ENCODE data around the gene GHR.

Gene GHR

DNA sequence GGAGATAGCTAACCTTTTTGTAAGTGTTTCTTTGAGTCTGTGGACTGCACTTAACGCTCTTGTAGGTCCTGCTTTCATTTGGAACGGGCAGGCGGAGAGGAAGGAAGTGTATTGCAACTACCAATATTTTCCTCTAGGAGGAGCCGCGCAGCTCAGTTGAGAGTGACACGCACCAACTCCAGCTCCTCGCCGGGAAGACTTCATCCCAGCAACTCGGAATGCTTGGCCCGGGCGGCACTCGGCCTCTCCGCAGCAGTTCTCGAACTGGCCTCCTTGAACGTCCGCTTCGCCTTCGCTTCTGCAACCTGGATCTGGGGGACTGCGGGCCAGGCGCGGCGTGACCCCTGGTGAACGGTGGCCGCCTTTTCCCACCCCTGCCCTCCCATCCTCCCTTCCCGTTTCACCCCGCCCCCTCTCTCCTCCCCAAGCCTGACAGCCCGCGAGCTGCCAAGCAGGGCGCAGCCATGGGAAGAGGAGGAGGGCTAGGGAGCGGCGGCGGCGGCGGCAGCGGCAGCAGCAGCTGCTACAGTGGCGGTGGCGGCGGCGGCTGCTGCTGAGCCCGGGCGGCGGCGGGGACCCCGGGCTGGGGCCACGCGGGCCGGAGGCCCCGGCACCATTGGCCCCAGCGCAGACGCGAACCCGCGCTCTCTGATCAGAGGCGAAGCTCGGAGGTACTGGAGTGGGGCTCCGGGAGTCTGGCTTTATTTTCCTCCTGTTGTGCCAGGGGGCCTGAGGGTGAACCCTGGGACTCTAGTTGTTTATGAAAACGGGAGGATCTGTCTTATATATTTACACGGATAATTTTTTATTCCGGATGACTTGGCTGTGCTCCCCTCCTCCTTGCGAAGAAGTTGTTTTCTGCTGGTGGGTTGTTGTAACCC lies at the start of gene GHR:
GHR (plus strand) TSS at position 155 of the 881 bp plus-strand sequence. CDS start 142,436 bp downstream, outside the sequence.
- DNase-seq (ENCODE audit: low spot score), result peak; percentile 93
- H3K27ac ChIP-seq, result peak within 1 kb of the TSS; percentile 70 to 89
- peak within 1 kb of the TSS; percentile 84 for H3K4me3 ChIP-seq
- TF ChIP-seq, protein P1, sequence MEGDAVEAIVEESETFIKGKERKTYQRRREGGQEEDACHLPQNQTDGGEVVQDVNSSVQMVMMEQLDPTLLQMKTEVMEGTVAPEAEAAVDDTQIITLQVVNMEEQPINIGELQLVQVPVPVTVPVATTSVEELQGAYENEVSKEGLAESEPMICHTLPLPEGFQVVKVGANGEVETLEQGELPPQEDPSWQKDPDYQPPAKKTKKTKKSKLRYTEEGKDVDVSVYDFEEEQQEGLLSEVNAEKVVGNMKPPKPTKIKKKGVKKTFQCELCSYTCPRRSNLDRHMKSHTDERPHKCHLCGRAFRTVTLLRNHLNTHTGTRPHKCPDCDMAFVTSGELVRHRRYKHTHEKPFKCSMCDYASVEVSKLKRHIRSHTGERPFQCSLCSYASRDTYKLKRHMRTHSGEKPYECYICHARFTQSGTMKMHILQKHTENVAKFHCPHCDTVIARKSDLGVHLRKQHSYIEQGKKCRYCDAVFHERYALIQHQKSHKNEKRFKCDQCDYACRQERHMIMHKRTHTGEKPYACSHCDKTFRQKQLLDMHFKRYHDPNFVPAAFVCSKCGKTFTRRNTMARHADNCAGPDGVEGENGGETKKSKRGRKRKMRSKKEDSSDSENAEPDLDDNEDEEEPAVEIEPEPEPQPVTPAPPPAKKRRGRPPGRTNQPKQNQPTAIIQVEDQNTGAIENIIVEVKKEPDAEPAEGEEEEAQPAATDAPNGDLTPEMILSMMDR (IDR thresholded peaks at IDR 0.05), result peak; percentile 73

DNA sequence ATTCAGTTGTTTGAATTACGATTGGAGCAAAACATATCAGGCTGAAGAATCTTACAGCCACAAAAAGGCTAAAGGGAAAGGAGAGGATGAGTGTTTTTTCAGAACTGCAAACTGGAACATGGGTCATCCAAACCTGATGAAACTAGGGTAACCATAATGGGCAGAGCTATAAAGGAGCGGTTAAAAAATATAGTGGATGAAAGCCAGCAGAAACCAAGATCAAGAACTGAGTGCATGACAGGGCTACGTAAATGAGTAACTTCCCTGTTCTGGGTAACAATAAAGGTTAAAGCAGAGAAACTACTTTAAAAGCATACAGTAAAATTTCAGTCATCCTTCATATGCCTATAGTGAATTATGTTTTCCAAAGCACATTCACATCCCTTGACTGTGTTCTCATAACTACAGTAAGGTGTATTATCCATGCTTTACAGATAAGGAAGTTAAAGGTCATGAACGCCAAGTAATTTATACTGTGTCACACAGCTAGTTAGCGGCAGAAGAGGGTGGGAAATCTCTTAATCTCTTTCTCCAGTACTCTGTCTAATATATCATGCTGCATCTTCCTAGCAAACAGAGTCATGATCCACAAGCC lies 48.5 kb upstream of the GHR start:
- TF ChIP-seq, protein P1 (IDR thresholded peaks at IDR 0.05), result no peak
- Histone ChIP-seq H3K4me3 (no peak overlapping the region), H3K27ac (no peak overlapping the region)
- DNase-seq (ENCODE audit: low spot score), result no peak

DNA sequence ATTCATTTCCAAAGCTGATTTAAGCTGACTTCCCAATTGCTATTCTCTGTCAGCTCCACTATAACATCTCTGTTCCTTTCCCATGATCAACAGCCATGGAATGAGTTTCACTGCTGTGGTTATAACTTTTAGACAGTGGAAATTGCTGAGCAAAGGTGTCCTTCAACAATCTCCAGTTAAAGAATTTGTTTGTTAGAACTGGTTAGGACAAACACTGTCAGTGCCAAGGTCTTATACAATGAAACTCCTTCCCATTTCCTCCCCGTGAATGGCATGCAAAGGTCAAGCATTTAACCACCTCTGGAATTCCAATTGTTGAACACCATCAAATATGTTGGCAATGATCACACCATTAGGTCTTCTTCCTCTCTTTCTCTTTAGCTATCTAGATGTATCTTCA lies 45.7 kb upstream of the GHR start:
- TF ChIP-seq, protein P1 (IDR thresholded peaks at IDR 0.05), result no peak
- H3K4me3 ChIP-seq, result no peak overlapping the region
- DNase-seq (ENCODE audit: low spot score), result no peak
- H3K27ac ChIP-seq, result no peak overlapping the region

DNA sequence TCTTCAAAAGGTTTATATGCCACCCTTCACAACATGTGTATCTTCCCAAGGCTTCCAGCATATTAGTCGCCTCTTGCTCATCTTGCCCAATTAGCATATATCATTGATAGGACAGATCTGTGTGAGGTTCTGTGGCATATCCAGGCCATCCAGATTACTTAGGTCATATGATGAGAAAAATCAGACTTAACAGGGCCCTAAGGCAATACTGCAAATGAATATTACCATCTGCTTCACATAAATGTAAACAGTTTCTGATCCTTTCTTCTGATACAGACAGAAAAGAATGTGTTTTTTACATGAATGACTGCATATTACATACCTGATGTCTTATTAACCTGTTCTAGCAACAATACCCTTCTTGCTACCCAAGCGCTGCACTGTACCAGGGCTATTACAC lies 41.3 kb upstream of the GHR start:
- TF ChIP-seq, protein P1 (IDR thresholded peaks at IDR 0.05), result no peak
- Histone ChIP-seq H3K4me3 (no peak overlapping the region), H3K27ac (no peak overlapping the region)
- DNase-seq (ENCODE audit: low spot score), result no peak

DNA sequence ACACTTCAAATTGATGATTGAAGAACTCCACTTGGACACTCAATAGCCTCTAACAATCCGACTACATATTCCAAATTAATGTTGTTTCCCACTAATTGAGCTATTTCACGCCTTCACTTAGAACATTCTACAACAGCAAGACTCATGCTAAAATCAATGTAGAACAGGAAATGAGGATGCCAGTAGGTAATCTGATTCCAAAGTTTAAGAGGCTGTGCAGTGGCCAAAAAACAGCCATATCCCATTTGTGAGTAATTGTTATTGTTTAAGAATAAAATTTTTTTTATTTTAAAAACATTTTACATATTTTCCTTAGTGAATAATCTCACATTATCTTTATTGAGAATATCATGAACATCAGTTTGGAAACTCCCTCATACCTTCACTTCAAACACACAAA lies 35.7 kb upstream of the GHR start:
- TF ChIP-seq, protein P1 (IDR thresholded peaks at IDR 0.05), result no peak
- H3K27ac ChIP-seq, result no peak overlapping the region
- H3K4me3 ChIP-seq, result no peak overlapping the region
- no peak for DNase-seq (ENCODE audit: low spot score)

DNA sequence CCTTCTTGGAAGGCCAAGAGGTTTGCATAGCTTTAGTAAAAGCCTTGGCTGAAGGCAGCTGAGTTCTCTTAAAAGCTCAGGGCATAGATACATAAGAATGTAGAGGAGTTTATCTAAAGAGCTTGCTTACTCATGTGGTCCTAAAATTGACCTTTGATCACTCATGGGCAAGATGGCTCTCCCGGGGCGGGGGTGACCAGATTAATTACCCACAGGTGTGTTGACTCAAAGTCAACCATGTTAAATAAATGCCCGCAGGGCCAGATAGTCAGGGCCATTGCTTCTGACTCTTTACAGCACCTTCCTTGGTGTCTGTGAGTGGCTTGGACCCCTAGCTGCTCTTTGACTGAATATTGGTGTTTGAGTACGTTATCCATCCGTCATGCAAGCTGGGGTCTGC lies 33.1 kb upstream of the GHR start:
- DNase-seq (ENCODE audit: low spot score), result no peak
- TF ChIP-seq, protein P1 (IDR thresholded peaks at IDR 0.05), result no peak

More for the DNA sequence above, 33.1 kb upstream of the GHR start:
- H3K27ac ChIP-seq, result no peak overlapping the region
- no peak overlapping the region for H3K4me3 ChIP-seq

Measured in coronary artery (tissue), 2 donors.